Measurements from ENCODE around the gene MACROD1. TPM values are rescaled to one million over a fixed set of nuclear protein-coding genes. Genes with fewer than 3 reads are reported as not detected.

Gene MACROD1
- total and polyA plus RNA-seq, 10 of the 15 experiments (the other 5 are each of a cell fraction or from before 2014, with no cell fraction given), result 1.2 to 22.7 (median 11.3) TPM; not detected in 1

DNA sequence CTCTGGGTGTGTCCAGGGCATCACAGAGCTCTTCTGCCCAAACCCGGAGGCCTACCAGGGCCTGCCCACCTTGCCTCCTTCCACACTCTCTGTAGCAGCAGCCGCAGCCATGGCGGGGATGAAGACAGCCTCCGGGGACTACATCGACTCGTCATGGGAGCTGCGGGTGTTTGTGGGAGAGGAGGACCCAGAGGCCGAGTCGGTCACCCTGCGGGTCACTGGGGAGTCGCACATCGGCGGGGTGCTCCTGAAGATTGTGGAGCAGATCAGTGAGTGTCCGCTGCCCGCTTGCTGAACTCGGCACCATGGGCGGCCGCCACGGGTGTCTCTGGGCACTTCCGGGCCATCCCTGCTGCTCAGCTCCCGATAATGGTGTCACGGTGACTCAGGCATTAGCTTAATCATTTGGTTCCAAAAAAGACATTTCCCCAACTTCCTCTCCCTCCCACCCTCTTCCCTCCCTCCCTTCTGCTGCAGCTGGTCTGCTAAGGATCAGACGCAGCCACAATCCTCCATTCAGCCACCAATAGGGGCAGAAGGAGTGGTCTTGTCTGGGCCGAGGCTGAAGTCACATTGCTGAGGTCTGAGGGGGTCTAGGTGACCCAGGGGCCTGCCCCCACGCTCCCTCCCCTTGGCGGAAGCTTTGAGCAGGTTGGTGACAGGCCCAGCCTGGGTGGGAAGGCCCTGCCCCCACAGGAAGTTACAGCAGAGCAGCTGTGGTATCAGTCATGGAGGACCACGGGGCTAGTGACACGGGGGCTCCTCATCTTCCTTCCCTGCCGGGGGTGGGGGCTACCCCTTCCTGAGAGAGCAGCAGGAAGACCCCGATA, 41.6 kb upstream of the MACROD1 start:
- Histone ChIP-seq H3K9ac (ENCODE audit: control insufficient read depth, insufficient read depth, low read length) (peak overlapping the region; percentile 95), H2AFZ (ENCODE audit: control insufficient read depth, low read depth, low read length) (peak overlapping the region; percentile 20), H3K4me3 (peak overlapping the region; percentile 74), H3K36me3 (ENCODE audit: control insufficient read depth in 2 of 2, insufficient read depth in 2 of 2, low read length in 1 of 2) (peaks cover 30 to 37% of the 10 kb centered on the region in 2 experiments), H3K4me2 (ENCODE audit: control insufficient read depth, insufficient read depth) (peak overlapping the region; percentile 76), H3K27me3 (replicated peaks in 1 of 2; ENCODE audit: control insufficient read depth in 2 of 2, insufficient read depth in 2 of 2, low read length in 1 of 2) (no peaks in the 10 kb centered on the region), H4K20me1 (ENCODE audit: control insufficient read depth, insufficient read depth) (no peaks in the 10 kb centered on the region), H3K9me3 (replicated peaks; ENCODE audit: control insufficient read depth, insufficient read depth, low read length) (no peaks in the 10 kb centered on the region), H3K79me2 (ENCODE audit: control insufficient read depth, insufficient read depth, low read length) (peaks cover 39% of the 10 kb centered on the region), H3K4me1 (ENCODE audit: control insufficient read depth, insufficient read depth, low read length) (peaks cover 26% of the 10 kb centered on the region), H3K27ac (ENCODE audit: control insufficient read depth, insufficient read depth) (peak overlapping the region; percentile 98)
- peak; percentile 57 for DNase-seq (ENCODE audit: low read depth, low spot score)
- intact Hi-C loops (cut with micrococcal nuclease; ENCODE audit: unreplicated experiment) (no loop called here), in situ Hi-C loops (cut with MboI) (no loop called here)
- ChIA-PET CTCF (interaction anchor here (1.0 to 9.7 kb wide), 15 partner anchors 9 to 124 kb away, joined by 4 to 238 read pairs (median 18); partner anchors contain the start of genes CATSPERZ, DNAJC4, ESRRA and FKBP2), RAD21 (ENCODE audit: unreplicated experiment) (interaction anchor here (0.9 to 6.6 kb wide), 13 partner anchors 10 to 110 kb away, joined by 3 to 125 read pairs (median 30); partner anchors contain the start of genes BAD, CATSPERZ, DNAJC4 and ESRRA), POLR2A (interaction anchor here (0.6 to 5.8 kb wide), 22 partner anchors 9 to 1480 kb away, joined by 3 to 85 read pairs (median 10); partner anchors contain the start of genes BAD, CATSPERZ, CCDC88B and ESRRA), SMC1A (ENCODE audit: uncharacterized antibody, unreplicated experiment) (interaction anchor here (0.7 to 5.5 kb wide), 13 partner anchors 8 to 110 kb away, joined by 3 to 98 read pairs (median 7); partner anchors contain the start of genes CATSPERZ, ESRRA, FKBP2 and NUDT22)
- WGBS (ENCODE audit: insufficient coverage, insufficient replicate concordance, low lambda C conversion rate, missing lambda C conversion rate), result 2% methylated on average over 30 of the region's 30 CpGs
- peak; percentile 93 for FAIRE-seq
- TSS peak; percentile 97 for BruUV-seq (replicated peaks)
- ATAC-seq, result peak; percentile 82
- TF ChIP-seq POLR2AphosphoS5 (IDR thresholded peaks at IDR 0.05; ENCODE audit: low read length) (peak; percentile 85), NBN (IDR thresholded peaks at IDR 0.05) (peak; percentile 86), IKZF2 (IDR thresholded peaks at IDR 0.05) (peak; percentile 57 to 79), STAT3 (IDR thresholded peaks at IDR 0.05; ENCODE audit: low read depth, low read length) (no peak), RB1 (IDR thresholded peaks at IDR 0.05; ENCODE audit: borderline replicate concordance) (peak; percentile 77; the same call in 1 of the 2 replicates), E2F4 (IDR thresholded peaks at IDR 0.05; ENCODE audit: low read depth, low read length) (no peak), MTA3 (IDR thresholded peaks at IDR 0.05; ENCODE audit: borderline replicate concordance, low read length) (no peak; the same call in 1 of the 2 replicates), EP300 (IDR thresholded peaks at IDR 0.05; ENCODE audit: borderline replicate concordance in 1 of 2, control insufficient read depth in 1 of 2, low read depth in 2 of 2, low read length in 2 of 2) (no peak), RCOR1 (conservative IDR thresholded peaks at IDR 0.05; ENCODE audit: low read depth, low read length) (no peak), BHLHE40 (IDR thresholded peaks at IDR 0.05; ENCODE audit: borderline replicate concordance in 1 of 2, low read depth in 2 of 2, low read length in 1 of 2) (peak in 1 of 2 experiments; percentile 57; a peak in 1 of 4 replicates)
- TF ChIP-seq, protein P1, sequence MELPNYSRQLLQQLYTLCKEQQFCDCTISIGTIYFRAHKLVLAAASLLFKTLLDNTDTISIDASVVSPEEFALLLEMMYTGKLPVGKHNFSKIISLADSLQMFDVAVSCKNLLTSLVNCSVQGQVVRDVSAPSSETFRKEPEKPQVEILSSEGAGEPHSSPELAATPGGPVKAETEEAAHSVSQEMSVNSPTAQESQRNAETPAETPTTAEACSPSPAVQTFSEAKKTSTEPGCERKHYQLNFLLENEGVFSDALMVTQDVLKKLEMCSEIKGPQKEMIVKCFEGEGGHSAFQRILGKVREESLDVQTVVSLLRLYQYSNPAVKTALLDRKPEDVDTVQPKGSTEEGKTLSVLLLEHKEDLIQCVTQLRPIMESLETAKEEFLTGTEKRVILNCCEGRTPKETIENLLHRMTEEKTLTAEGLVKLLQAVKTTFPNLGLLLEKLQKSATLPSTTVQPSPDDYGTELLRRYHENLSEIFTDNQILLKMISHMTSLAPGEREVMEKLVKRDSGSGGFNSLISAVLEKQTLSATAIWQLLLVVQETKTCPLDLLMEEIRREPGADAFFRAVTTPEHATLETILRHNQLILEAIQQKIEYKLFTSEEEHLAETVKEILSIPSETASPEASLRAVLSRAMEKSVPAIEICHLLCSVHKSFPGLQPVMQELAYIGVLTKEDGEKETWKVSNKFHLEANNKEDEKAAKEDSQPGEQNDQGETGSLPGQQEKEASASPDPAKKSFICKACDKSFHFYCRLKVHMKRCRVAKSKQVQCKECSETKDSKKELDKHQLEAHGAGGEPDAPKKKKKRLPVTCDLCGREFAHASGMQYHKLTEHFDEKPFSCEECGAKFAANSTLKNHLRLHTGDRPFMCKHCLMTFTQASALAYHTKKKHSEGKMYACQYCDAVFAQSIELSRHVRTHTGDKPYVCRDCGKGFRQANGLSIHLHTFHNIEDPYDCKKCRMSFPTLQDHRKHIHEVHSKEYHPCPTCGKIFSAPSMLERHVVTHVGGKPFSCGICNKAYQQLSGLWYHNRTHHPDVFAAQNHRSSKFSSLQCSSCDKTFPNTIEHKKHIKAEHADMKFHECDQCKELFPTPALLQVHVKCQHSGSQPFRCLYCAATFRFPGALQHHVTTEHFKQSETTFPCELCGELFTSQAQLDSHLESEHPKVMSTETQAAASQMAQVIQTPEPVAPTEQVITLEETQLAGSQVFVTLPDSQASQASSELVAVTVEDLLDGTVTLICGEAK (IDR thresholded peaks at IDR 0.05; ENCODE audit: borderline replicate concordance), result peak; percentile 70; the same call in 1 of the 2 replicates

All from GM12878 (cell line).